T-helper 9 cell (primary cell): ENCODE measurements around the gene KIRREL2.
"Not testable (repeated sequence)": the region's sequence is repeated elsewhere in the genome, so short reads cannot be mapped to it uniquely, and the experiment has no call there.

Source experiments
- DNase-seq: peaks from one replicate; pipeline ENCODE4 v3.0.0-alpha.2; 2020

KIRREL2 gene

GRCh38 chr19:35870124-35870736 is 13.5 kb downstream of the KIRREL2 start:
- not testable (repeated sequence) for DNase-seq

GRCh38 chr19:35870798-35871197 is 14.1 kb downstream of the KIRREL2 start:
- DNase-seq = no peak

- no peak for DNase-seq
Observed at GRCh38 chr19:35871611-35872010, 14.9 kb downstream of the KIRREL2 start.

- no peak for DNase-seq
Observed at GRCh38 chr19:35872180-35872579, 15.5 kb downstream of the KIRREL2 start.

- DNase-seq = no peak
Observed at GRCh38 chr19:35874392-35874930, 17.8 kb downstream of the KIRREL2 start.

GRCh38 chr19:35879068-35879467 is 22.4 kb downstream of the KIRREL2 start:
- no peak for DNase-seq

- DNase-seq = peak; percentile 69
Observed at GRCh38 chr19:35879770-35880317, 23.1 kb downstream of the KIRREL2 start.

GRCh38 chr19:35882114-35882832 is 25.6 kb downstream of the KIRREL2 start:
- no peak for DNase-seq

GRCh38 chr19:35883882-35884281 is 27.2 kb downstream of the KIRREL2 start:
- DNase-seq = no peak

- no peak for DNase-seq
Observed at GRCh38 chr19:35885225-35885738, 28.6 kb downstream of the KIRREL2 start.

- DNase-seq = no peak
Observed at GRCh38 chr19:35885904-35886303, 29.2 kb downstream of the KIRREL2 start.

- no peak for DNase-seq
Observed at GRCh38 chr19:35887197-35887596, 30.5 kb downstream of the KIRREL2 start.

GRCh38 chr19:35888398-35888797 is 31.7 kb downstream of the KIRREL2 start:
- no peak for DNase-seq

- DNase-seq = no peak
Observed at GRCh38 chr19:35889370-35890112, 32.8 kb downstream of the KIRREL2 start.

- no peak for DNase-seq
Observed at GRCh38 chr19:35890113-35890650, 33.5 kb downstream of the KIRREL2 start.

GRCh38 chr19:35891819-35892218 is 35.1 kb downstream of the KIRREL2 start:
- DNase-seq = not testable (repeated sequence)

GRCh38 chr19:35894342-35894741 is 37.6 kb downstream of the KIRREL2 start:
- DNase-seq = no peak

GRCh38 chr19:35895911-35896642 is 39.4 kb downstream of the KIRREL2 start:
- DNase-seq = no peak

- DNase-seq = no peak
Observed at GRCh38 chr19:35896643-35897040, 39.9 kb downstream of the KIRREL2 start.

- DNase-seq = no peak
Observed at GRCh38 chr19:35897706-35898451, 41.2 kb downstream of the KIRREL2 start.

- DNase-seq = no peak
Observed at GRCh38 chr19:35898499-35898809, 41.7 kb downstream of the KIRREL2 start.
